ENCODE results near the gene CBL. TPM values are rescaled to one million over a fixed set of nuclear protein-coding genes. Genes with fewer than 3 reads are reported as not detected.

Gene CBL
- total RNA-seq, 2 experiments from 2014 or later = 19.2 to 59.1 TPM

- Histone ChIP-seq H3K9me3 (ENCODE audit: low read length) (no peaks in the 10 kb centered on the region), H3K4me3 (ENCODE audit: low read depth, low read length, poor library complexity, severe bottlenecking) (no peak overlapping the region), H4K20me1 (ENCODE audit: insufficient read depth, low read length) (no peaks in the 10 kb centered on the region), H3K9me2 (ENCODE audit: insufficient read depth, low read length) (no peaks in the 10 kb centered on the region), H3K27ac (ENCODE audit: low read depth, low read length, poor library complexity, severe bottlenecking) (no peak overlapping the region), H3K4me1 (ENCODE audit: insufficient read depth, low read length, poor library complexity, severe bottlenecking) (peaks cover 2% of the 10 kb centered on the region), H3K4me2 (ENCODE audit: low read length) (no peak overlapping the region), H3K79me2 (ENCODE audit: insufficient read depth, low read depth, low read length) (no peaks in the 10 kb centered on the region), H3K36me3 (ENCODE audit: insufficient read depth, low read length) (no peaks in the 10 kb centered on the region), H2AFZ (ENCODE audit: low read length) (no peak overlapping the region)
- ChIA-PET POLR2A (interaction anchor here (0.7 kb wide), 2 partner anchors 124 to 169 kb away, joined by 3 read pairs; partner anchors contain the start of gene VPS11), CTCF (ENCODE audit: unreplicated experiment) (interaction anchor here (0.6 kb wide), 1 partner anchor 71 kb away, joined by 4 read pairs; the partner anchor contains the start of gene HINFP)
- TF ChIP-seq CTCF (conservative IDR thresholded peaks at IDR 0.05; ENCODE audit: low read length) (no peak), EZH2phosphoT487 (IDR thresholded peaks at IDR 0.05; ENCODE audit: borderline replicate concordance, low read depth, low read length) (no peak)
- no TSS peak for BruUV-seq (replicated peaks)
- DNase-seq (ENCODE audit: low spot score) = no peak
- intact Hi-C loops (cut with micrococcal nuclease; ENCODE audit: unreplicated experiment) = no loop called here
Observed at GRCh38 chr11:119192111-119192510, 14.0 kb upstream of the CBL start.

- CTCF ChIA-PET (ENCODE audit: unreplicated experiment) = no interaction called here
- Histone ChIP-seq H3K36me3 (ENCODE audit: insufficient read depth, low read length) (no peaks in the 10 kb centered on the region), H4K20me1 (ENCODE audit: insufficient read depth, low read length) (no peaks in the 10 kb centered on the region), H3K4me3 (ENCODE audit: low read depth, low read length, poor library complexity, severe bottlenecking) (no peak overlapping the region), H3K9me2 (ENCODE audit: insufficient read depth, low read length) (no peaks in the 10 kb centered on the region), H3K9me3 (ENCODE audit: low read length) (no peaks in the 10 kb centered on the region), H3K4me2 (ENCODE audit: low read length) (no peak overlapping the region), H3K4me1 (ENCODE audit: insufficient read depth, low read length, poor library complexity, severe bottlenecking) (peaks cover 3% of the 10 kb centered on the region), H2AFZ (ENCODE audit: low read length) (no peak overlapping the region), H3K79me2 (ENCODE audit: insufficient read depth, low read depth, low read length) (no peaks in the 10 kb centered on the region), H3K27ac (ENCODE audit: low read depth, low read length, poor library complexity, severe bottlenecking) (no peak overlapping the region)
- no peak for DNase-seq (ENCODE audit: low spot score)
- POLR2A ChIA-PET = interaction anchor here (0.5 kb wide), 1 partner anchor 1913 kb away, joined by 3 read pairs; no protein-coding TSS in a partner anchor
- intact Hi-C loops (cut with micrococcal nuclease; ENCODE audit: unreplicated experiment) = no loop called here
- BruUV-seq (replicated peaks) = no TSS peak
- TF ChIP-seq CTCF (conservative IDR thresholded peaks at IDR 0.05; ENCODE audit: low read length) = no peak
- no peak for TF ChIP-seq EZH2phosphoT487 (IDR thresholded peaks at IDR 0.05; ENCODE audit: borderline replicate concordance, low read depth, low read length)
Observed at GRCh38 chr11:119193001-119193400, 13.1 kb upstream of the CBL start.

GRCh38 chr11:119193626-119194025, 12.5 kb upstream of the CBL start:
- TF ChIP-seq EZH2phosphoT487 (IDR thresholded peaks at IDR 0.05; ENCODE audit: borderline replicate concordance, low read depth, low read length) = no peak
- TF ChIP-seq CTCF (conservative IDR thresholded peaks at IDR 0.05; ENCODE audit: low read length) = no peak
- Histone ChIP-seq H3K36me3 (ENCODE audit: insufficient read depth, low read length) (no peaks in the 10 kb centered on the region), H3K27ac (ENCODE audit: low read depth, low read length, poor library complexity, severe bottlenecking) (no peak overlapping the region), H3K79me2 (ENCODE audit: insufficient read depth, low read depth, low read length) (no peaks in the 10 kb centered on the region), H3K9me2 (ENCODE audit: insufficient read depth, low read length) (no peaks in the 10 kb centered on the region), H3K4me1 (ENCODE audit: insufficient read depth, low read length, poor library complexity, severe bottlenecking) (peaks cover 3% of the 10 kb centered on the region), H3K4me2 (ENCODE audit: low read length) (no peak overlapping the region), H2AFZ (ENCODE audit: low read length) (no peak overlapping the region), H3K4me3 (ENCODE audit: low read depth, low read length, poor library complexity, severe bottlenecking) (no peak overlapping the region), H4K20me1 (ENCODE audit: insufficient read depth, low read length) (no peaks in the 10 kb centered on the region), H3K9me3 (ENCODE audit: low read length) (no peaks in the 10 kb centered on the region)
- intact Hi-C loops (cut with micrococcal nuclease; ENCODE audit: unreplicated experiment) = no loop called here
- POLR2A ChIA-PET = interaction anchor here (0.5 to 0.7 kb wide), 2 partner anchors 54 to 1912 kb away, joined by 3 to 6 read pairs; no protein-coding TSS in a partner anchor
- no peak for DNase-seq (ENCODE audit: low spot score)
- CTCF ChIA-PET (ENCODE audit: unreplicated experiment) = no interaction called here
- no TSS peak for BruUV-seq (replicated peaks)
